Stimulated activated naive CD4-positive, alpha-beta T cell treated with Interleukin-2 at 50 U/mL for 16 hours (primary cell): Measurements from ENCODE around the gene SRCAP.
A peak's percentile ranks its signal among the peaks of the same experiment; 100 is the strongest.

Experiments used
- DNase-seq: peaks from one replicate; lab custom pipeline; 2025; lab: John Stamatoyannopoulos, UW

The SRCAP gene

DNA sequence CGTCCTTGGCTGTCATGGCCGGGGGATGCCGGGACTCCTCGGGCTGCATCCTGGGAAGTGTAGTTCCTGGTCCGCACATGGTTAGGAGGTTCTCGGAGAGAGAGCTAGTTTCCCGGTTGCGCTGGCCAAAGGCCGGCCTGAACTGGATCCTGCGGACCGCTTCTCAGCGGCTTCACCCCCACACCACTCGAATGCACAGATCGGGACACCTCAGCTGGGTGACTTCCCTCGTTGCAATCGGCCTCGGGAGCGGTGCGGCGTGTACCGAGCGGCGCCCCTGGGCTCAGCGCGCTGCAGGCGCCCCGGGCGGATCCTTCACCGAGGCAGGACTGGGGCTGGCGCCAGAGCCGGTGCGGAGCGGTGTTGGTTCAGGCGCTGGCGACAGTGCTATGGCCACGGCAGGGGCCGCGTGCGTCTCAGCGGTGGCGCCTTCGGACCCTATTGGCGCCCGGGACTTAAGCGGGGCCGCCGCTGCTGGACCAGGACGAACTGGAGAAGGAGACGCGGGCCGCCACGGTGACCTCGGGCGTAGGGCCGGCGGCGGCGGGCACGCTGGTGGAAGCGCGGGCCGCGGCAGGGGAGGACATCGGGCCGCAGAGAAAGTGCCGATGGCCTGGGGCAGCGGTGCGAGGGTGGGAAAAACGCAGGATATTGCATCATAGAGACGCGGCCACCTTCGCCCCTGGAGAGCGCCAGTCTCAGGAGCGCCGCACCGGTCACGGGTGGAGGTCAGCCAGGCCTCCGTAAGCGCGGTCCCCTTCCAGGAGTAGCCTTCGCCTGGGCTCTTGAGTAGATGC lies 76.6 kb downstream of the SRCAP start:
- peak; percentile 42 for DNase-seq

GRCh38 chr16:30777591-30778297 lies 78.8 kb downstream of the SRCAP start:
- DNase-seq: no peak

- no peak for DNase-seq
These were observed 79.7 kb downstream of the SRCAP start for GRCh38 chr16:30778549-30779244.

- DNase-seq: no peak
These were observed 80.6 kb downstream of the SRCAP start for GRCh38 chr16:30779596-30779995.

DNA sequence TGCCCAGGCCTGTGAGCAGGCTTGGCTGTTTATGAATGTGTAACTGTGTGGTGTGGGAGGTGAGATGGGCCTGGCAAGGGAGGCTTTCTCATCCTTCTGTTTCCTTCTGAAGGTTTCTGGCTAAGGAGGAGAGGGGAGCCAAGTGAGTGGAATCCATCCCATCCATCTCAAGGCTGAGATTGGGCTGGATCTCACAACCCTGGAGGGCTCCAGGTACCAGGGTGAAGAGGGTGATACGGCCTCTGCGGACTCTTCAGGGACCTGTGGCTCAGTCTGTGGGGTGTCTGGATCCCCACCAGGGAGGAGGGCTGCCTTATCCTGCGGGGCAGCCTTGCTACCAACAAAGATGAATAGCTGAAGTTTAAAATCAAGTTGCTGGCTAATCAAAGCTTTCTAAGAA lies 81.0 kb downstream of the SRCAP start:
- no peak for DNase-seq

GRCh38 chr16:30780549-30780948 lies 81.6 kb downstream of the SRCAP start:
- DNase-seq: no peak

- no peak for DNase-seq
These were observed 83.7 kb downstream of the SRCAP start for GRCh38 chr16:30782486-30783279.

- no peak for DNase-seq
These were observed 84.5 kb downstream of the SRCAP start for GRCh38 chr16:30783280-30784109.

GRCh38 chr16:30784215-30784614 lies 85.2 kb downstream of the SRCAP start:
- no peak for DNase-seq

DNA sequence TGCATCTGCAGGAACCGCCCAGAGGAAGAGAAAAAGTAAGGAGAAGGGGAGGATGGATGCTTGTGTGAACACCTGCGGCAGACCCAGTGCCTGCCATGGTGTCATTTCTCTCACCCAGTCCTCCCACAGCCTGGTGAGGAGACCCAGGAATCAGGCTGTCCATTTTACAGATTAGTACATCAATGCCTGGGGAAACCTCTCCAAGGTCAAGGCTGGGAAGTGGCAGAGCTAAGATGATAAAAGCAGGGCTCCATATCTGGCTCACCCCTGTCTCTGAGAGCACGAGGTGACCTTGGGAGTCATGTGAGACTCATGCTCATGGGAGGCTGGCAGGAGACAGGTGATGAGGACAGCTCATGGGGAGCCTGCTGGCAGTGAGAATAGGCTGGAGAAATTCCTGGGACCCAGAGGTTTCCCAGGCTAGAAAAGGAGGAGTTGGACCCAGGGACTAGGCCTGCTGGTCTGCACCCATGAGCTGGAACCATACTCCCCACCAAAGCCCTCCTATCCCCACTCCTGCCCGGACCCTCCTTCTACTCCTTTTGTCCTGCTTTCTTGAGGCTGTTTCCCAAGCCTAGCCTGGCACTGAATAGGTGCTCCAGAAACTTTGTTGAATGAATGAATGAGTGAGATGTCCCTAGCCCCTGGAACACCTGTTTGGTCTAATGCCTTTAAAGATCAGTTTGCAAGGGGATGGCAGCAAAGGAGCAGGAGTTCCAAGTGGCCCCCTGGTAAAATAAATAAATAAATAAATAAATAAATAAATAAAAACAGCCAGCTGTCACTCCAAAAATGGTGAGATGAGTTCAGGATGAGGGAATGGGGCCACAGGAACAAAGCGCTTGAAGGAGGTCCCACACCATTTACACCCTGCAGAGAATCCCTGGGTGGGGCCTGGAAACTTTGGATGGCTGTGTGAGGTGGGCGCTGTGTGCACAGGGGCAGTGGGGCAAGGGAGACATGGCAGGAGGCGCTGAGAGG lies 86.4 kb downstream of the SRCAP start:
- DNase-seq: no peak

DNA sequence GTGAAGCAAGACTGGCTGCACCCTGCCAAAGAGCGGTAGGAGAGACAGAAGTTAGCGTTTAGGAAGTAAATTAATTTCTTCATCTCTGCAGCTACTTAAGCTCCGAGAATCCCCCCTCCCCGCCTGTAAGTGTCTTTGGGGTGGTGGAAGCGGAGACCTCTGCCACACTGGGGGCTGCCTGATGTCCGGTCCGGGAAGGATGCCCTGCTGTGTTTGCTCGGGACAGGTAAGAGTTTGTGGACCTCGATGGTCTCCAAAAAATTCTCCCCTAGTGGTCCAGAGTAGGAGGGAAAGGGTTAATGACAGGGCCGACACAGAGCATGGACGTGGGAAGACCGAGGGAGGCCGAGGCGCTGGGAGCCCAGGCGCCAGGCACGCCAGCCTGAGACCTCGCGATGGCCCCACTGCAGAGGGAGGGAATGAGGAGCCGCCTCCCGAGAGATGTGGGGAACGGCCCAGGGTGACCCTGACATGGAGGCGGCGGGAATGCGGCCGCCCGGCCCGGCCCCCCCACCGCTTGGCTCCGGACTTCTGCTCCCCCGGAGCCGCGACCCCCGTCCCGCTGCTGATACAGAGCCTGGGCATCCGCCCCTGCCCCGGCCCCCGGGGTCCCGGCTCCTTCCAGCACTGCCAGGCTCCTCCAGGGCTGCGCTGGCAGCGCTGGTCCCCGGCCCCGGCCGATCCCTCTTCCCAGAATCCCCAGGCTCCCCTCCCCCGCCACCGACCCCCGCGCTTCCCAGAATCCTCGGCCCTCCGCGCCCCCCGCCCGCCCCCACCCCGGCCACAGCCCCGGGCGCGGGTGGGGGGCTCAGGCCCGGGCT lies 87.4 kb downstream of the SRCAP start:
- no peak for DNase-seq

DNA sequence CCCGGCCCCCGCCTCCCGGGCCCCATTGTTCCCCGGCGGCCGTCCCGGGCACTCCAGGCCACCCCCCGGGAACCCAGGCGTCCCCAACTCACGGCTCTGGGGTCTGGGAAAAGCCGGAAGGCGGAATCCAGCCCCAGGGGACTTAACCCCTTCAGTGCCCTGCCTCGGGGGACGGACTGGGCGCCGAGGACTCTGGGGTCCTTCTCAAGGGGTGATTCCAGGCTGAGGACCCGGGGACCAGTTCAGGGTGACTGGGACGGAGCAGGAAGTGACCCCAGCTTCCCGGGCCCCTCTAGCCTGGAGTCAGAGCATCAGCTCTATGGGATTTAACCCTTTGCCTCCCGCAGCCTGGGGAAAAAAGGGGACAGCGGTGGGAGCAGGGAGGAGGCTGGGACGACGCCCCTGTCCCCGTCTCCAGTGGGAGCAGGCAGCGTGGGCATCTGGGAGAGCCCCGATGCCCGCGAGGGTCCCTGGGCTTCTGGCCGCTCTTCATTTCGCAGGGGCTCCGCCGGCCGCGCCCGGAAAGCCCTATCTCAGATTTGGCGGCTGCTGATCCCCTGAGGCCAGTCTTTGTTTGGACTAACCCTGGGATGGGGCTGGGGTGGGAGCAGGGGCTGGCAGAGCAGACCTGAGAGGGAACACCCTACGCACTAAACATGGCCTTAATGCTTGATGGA lies 88.1 kb downstream of the SRCAP start, which contains the start of gene ZNF629:
Gene ZNF629, minus strand, starts transcription at position 270 of the 677 bp plus-strand sequence. CDS start 2,723 bp downstream, outside the sequence.
- no peak for DNase-seq

- no peak for DNase-seq
These were observed 88.8 kb downstream of the SRCAP start for GRCh38 chr16:30787613-30788378.
